ENCODE data around the gene TRMO. TPM values are rescaled to one million over a fixed set of nuclear protein-coding genes. Genes with fewer than 3 reads are reported as not detected.
"Not testable (repeated sequence)": the region's sequence is repeated elsewhere in the genome, so short reads cannot be mapped to it uniquely, and the experiment has no call there.

The TRMO gene
- 13.4 and 15.3 TPM in 2 replicates for total RNA-seq

GRCh38 chr9:97921959-97922724, at the start of gene TRMO:
Gene TRMO, minus strand, starts transcription at chr9:97922500. Its CDS starts 7 bp downstream, at chr9:97922493.
- Mint-ChIP-seq H3K9me3 (no peaks in the 10 kb centered on the region), H3K4me3 (ENCODE audit: low read depth) (peak within 1 kb of the TSS; percentile 97), H3K27ac (peak within 1 kb of the TSS; percentile 100), H3K27me3 (ENCODE audit: low read depth) (peaks cover 2% of the 10 kb centered on the region), H3K4me1 (ENCODE audit: low read depth) (peaks cover 42% of the 10 kb centered on the region), H3K36me3 (ENCODE audit: low read depth) (peaks cover 9% of the 10 kb centered on the region)
- DNase-seq (ENCODE audit: low spot score): peak; percentile 96
- intact Hi-C loops (cut with micrococcal nuclease): loop anchor here (1.0 to 10.0 kb wide), 5 partner anchors 17 to 333 kb away; partner anchors contain the start of genes ANP32B, NCBP1, TBC1D2 and TSTD2

GRCh38 chr9:97970165-97970564, 47.9 kb upstream of the TRMO start:
- H3K4me3 Mint-ChIP-seq (ENCODE audit: low read depth): no peak overlapping the region
- H3K27ac Mint-ChIP-seq: no peak overlapping the region
- DNase-seq (ENCODE audit: low spot score): no peak
- peaks cover 2% of the 10 kb centered on the region for H3K9me3 Mint-ChIP-seq
- intact Hi-C loops (cut with micrococcal nuclease): no loop called here
- H3K4me1 Mint-ChIP-seq (ENCODE audit: low read depth): peaks cover 2% of the 10 kb centered on the region
- H3K27me3 Mint-ChIP-seq (ENCODE audit: low read depth): peaks cover 19% of the 10 kb centered on the region
- H3K36me3 Mint-ChIP-seq (ENCODE audit: low read depth): no peaks in the 10 kb centered on the region

- Mint-ChIP-seq H3K4me1 (ENCODE audit: low read depth) (peaks cover 4% of the 10 kb centered on the region), H3K27ac (no peak overlapping the region), H3K36me3 (ENCODE audit: low read depth) (no peaks in the 10 kb centered on the region), H3K9me3 (no peaks in the 10 kb centered on the region), H3K27me3 (ENCODE audit: low read depth) (peaks cover 20% of the 10 kb centered on the region), H3K4me3 (ENCODE audit: low read depth) (no peak overlapping the region)
- no peak for DNase-seq (ENCODE audit: low spot score)
- intact Hi-C loops (cut with micrococcal nuclease): no loop called here
Measured at GRCh38 chr9:97969014-97969413, 46.7 kb upstream of the TRMO start.

GRCh38 chr9:97966493-97966892, 44.2 kb upstream of the TRMO start:
- no peak overlapping the region for H3K27ac Mint-ChIP-seq
- H3K27me3 Mint-ChIP-seq (ENCODE audit: low read depth): peaks cover 7% of the 10 kb centered on the region
- H3K4me1 Mint-ChIP-seq (ENCODE audit: low read depth): peaks cover 10% of the 10 kb centered on the region
- no peak overlapping the region for H3K4me3 Mint-ChIP-seq (ENCODE audit: low read depth)
- intact Hi-C loops (cut with micrococcal nuclease): no loop called here
- DNase-seq (ENCODE audit: low spot score): no peak
- H3K36me3 Mint-ChIP-seq (ENCODE audit: low read depth): no peaks in the 10 kb centered on the region
- no peaks in the 10 kb centered on the region for H3K9me3 Mint-ChIP-seq

- Mint-ChIP-seq H3K27ac (no peak overlapping the region), H3K9me3 (no peaks in the 10 kb centered on the region), H3K4me1 (ENCODE audit: low read depth) (peaks cover 8% of the 10 kb centered on the region), H3K36me3 (ENCODE audit: low read depth) (no peaks in the 10 kb centered on the region), H3K4me3 (ENCODE audit: low read depth) (no peak overlapping the region), H3K27me3 (ENCODE audit: low read depth) (peaks cover 3% of the 10 kb centered on the region)
- DNase-seq (ENCODE audit: low spot score): no peak
- intact Hi-C loops (cut with micrococcal nuclease): no loop called here
Measured at GRCh38 chr9:97964901-97965300, 42.6 kb upstream of the TRMO start.

- peaks cover 3% of the 10 kb centered on the region for H3K27me3 Mint-ChIP-seq (ENCODE audit: low read depth)
- H3K4me3 Mint-ChIP-seq (ENCODE audit: low read depth): no peak overlapping the region
- H3K4me1 Mint-ChIP-seq (ENCODE audit: low read depth): peaks cover 15% of the 10 kb centered on the region
- H3K9me3 Mint-ChIP-seq: no peaks in the 10 kb centered on the region
- intact Hi-C loops (cut with micrococcal nuclease): no loop called here
- no peak for DNase-seq (ENCODE audit: low spot score)
- no peaks in the 10 kb centered on the region for H3K36me3 Mint-ChIP-seq (ENCODE audit: low read depth)
- no peak overlapping the region for H3K27ac Mint-ChIP-seq
Measured at GRCh38 chr9:97963232-97963631, 40.9 kb upstream of the TRMO start.

GRCh38 chr9:97962575-97962974, 40.3 kb upstream of the TRMO start:
- no peaks in the 10 kb centered on the region for H3K9me3 Mint-ChIP-seq
- no peak for DNase-seq (ENCODE audit: low spot score)
- no peak overlapping the region for H3K4me3 Mint-ChIP-seq (ENCODE audit: low read depth)
- peaks cover 15% of the 10 kb centered on the region for H3K4me1 Mint-ChIP-seq (ENCODE audit: low read depth)
- no peak overlapping the region for H3K27ac Mint-ChIP-seq
- intact Hi-C loops (cut with micrococcal nuclease): no loop called here
- no peaks in the 10 kb centered on the region for H3K36me3 Mint-ChIP-seq (ENCODE audit: low read depth)
- peaks cover 1% of the 10 kb centered on the region for H3K27me3 Mint-ChIP-seq (ENCODE audit: low read depth)

GRCh38 chr9:97962136-97962535, 39.8 kb upstream of the TRMO start:
- H3K27ac Mint-ChIP-seq: no peak overlapping the region
- H3K4me3 Mint-ChIP-seq (ENCODE audit: low read depth): no peak overlapping the region
- H3K27me3 Mint-ChIP-seq (ENCODE audit: low read depth): peaks cover 1% of the 10 kb centered on the region
- DNase-seq (ENCODE audit: low spot score): no peak
- no peaks in the 10 kb centered on the region for H3K36me3 Mint-ChIP-seq (ENCODE audit: low read depth)
- H3K9me3 Mint-ChIP-seq: no peaks in the 10 kb centered on the region
- intact Hi-C loops (cut with micrococcal nuclease): no loop called here
- H3K4me1 Mint-ChIP-seq (ENCODE audit: low read depth): peaks cover 15% of the 10 kb centered on the region

GRCh38 chr9:97961361-97961760, 39.1 kb upstream of the TRMO start:
- Mint-ChIP-seq H3K36me3 (ENCODE audit: low read depth) (no peaks in the 10 kb centered on the region), H3K27me3 (ENCODE audit: low read depth) (peaks cover 1% of the 10 kb centered on the region), H3K4me3 (ENCODE audit: low read depth) (no peak overlapping the region), H3K4me1 (ENCODE audit: low read depth) (peaks cover 16% of the 10 kb centered on the region), H3K27ac (no peak overlapping the region), H3K9me3 (no peaks in the 10 kb centered on the region)
- DNase-seq (ENCODE audit: low spot score): no peak
- intact Hi-C loops (cut with micrococcal nuclease): no loop called here

- intact Hi-C loops (cut with micrococcal nuclease); H3K36me3 Mint-ChIP-seq (ENCODE audit: low read depth); H3K4me3 Mint-ChIP-seq (ENCODE audit: low read depth); DNase-seq (ENCODE audit: low spot score); H3K27ac Mint-ChIP-seq; H3K27me3 Mint-ChIP-seq (ENCODE audit: low read depth); H3K9me3 Mint-ChIP-seq: not testable (repeated sequence)
- peaks cover 18% of the 10 kb centered on the region for H3K4me1 Mint-ChIP-seq (ENCODE audit: low read depth)
Measured at GRCh38 chr9:97960678-97961328, 38.5 kb upstream of the TRMO start.

- Mint-ChIP-seq H3K4me1 (ENCODE audit: low read depth) (peaks cover 18% of the 10 kb centered on the region), H3K27me3 (ENCODE audit: low read depth) (peaks cover 1% of the 10 kb centered on the region), H3K9me3 (no peaks in the 10 kb centered on the region), H3K4me3 (ENCODE audit: low read depth) (no peak overlapping the region), H3K36me3 (ENCODE audit: low read depth) (no peaks in the 10 kb centered on the region), H3K27ac (no peak overlapping the region)
- intact Hi-C loops (cut with micrococcal nuclease): no loop called here
- no peak for DNase-seq (ENCODE audit: low spot score)
Measured at GRCh38 chr9:97959585-97959984, 37.3 kb upstream of the TRMO start.

GRCh38 chr9:97958812-97959511, 36.7 kb upstream of the TRMO start:
- Mint-ChIP-seq H3K4me3 (ENCODE audit: low read depth) (no peak overlapping the region), H3K27me3 (ENCODE audit: low read depth) (no peaks in the 10 kb centered on the region), H3K27ac (no peak overlapping the region), H3K9me3 (no peaks in the 10 kb centered on the region), H3K4me1 (ENCODE audit: low read depth) (peaks cover 16% of the 10 kb centered on the region), H3K36me3 (ENCODE audit: low read depth) (no peaks in the 10 kb centered on the region)
- intact Hi-C loops (cut with micrococcal nuclease): no loop called here
- no peak for DNase-seq (ENCODE audit: low spot score)

- no peaks in the 10 kb centered on the region for H3K36me3 Mint-ChIP-seq (ENCODE audit: low read depth)
- no peak overlapping the region for H3K4me3 Mint-ChIP-seq (ENCODE audit: low read depth)
- intact Hi-C loops (cut with micrococcal nuclease): no loop called here
- no peaks in the 10 kb centered on the region for H3K27me3 Mint-ChIP-seq (ENCODE audit: low read depth)
- no peak for DNase-seq (ENCODE audit: low spot score)
- H3K4me1 Mint-ChIP-seq (ENCODE audit: low read depth): peaks cover 10% of the 10 kb centered on the region
- no peak overlapping the region for H3K27ac Mint-ChIP-seq
- H3K9me3 Mint-ChIP-seq: no peaks in the 10 kb centered on the region
Measured at GRCh38 chr9:97956331-97956730, 34.0 kb upstream of the TRMO start.
